Measurements from ENCODE around the gene PAIP2.
"Not testable (repeated sequence)": the region's sequence is repeated elsewhere in the genome, so short reads cannot be mapped to it uniquely, and the experiment has no call there.

The PAIP2 gene

GRCh38 chr5:139378101-139378825 lies 36.6 kb downstream of the PAIP2 start:
- no peak for DNase-seq (ENCODE audit: low read depth in 2 of 2)

- no peak for DNase-seq (ENCODE audit: low read depth in 2 of 2)
Measured at GRCh38 chr5:139378941-139379361, 37.3 kb downstream of the PAIP2 start.

DNA sequence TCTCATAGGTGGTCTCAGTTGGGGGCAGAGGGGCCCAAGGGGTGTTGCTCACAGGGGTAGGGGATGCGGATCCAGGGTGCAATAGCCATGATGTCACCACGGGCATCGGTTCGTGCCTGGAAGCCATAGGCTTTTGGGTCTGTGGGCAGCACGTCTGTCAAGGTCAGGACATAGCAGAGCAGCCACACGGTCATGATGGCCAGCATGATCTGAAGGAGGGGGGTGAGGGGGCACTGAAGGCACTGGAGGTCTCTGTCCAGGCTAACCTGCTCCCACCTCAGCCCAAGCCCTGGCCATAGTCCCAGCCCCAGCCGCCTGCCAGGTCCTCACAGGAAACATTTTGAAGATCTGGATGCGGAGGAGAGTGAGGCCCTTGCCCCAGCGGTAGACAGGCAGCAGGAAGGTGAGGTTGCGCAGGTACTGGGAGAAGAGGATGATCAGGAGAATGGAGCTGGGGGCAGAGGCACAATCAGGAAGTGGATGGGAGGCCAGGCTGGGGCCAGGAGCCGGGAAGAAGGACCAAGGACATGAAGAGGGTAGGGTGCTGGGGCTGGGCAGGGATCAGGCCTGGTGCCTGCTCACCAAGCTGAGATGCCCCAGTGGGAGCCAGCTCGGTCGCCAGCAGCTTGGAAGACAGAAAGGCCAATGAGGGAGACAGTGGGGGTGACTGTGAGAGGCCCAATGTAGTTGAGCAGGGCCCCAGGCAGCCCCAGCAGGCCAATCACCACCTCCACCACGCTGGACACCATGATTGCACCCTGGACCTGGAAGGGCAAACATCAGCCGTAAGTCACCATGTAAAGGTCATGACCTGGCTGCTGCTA lies 38.2 kb downstream of the PAIP2 start:
- no peak for DNase-seq (ENCODE audit: low read depth in 2 of 2)

GRCh38 chr5:139381837-139382761 lies 40.4 kb downstream of the PAIP2 start:
- no peak for DNase-seq (ENCODE audit: low read depth in 2 of 2)

GRCh38 chr5:139382807-139383206 lies 41.2 kb downstream of the PAIP2 start:
- DNase-seq (ENCODE audit: low read depth in 2 of 2) = no peak

GRCh38 chr5:139383275-139383992 lies 41.8 kb downstream of the PAIP2 start, which contains the start of gene SLC23A1:
SLC23A1 (minus strand) TSS chr5:139383297; CDS start chr5:139383253, 44 bp downstream.
- no peak for DNase-seq (ENCODE audit: low read depth in 2 of 2)

DNA sequence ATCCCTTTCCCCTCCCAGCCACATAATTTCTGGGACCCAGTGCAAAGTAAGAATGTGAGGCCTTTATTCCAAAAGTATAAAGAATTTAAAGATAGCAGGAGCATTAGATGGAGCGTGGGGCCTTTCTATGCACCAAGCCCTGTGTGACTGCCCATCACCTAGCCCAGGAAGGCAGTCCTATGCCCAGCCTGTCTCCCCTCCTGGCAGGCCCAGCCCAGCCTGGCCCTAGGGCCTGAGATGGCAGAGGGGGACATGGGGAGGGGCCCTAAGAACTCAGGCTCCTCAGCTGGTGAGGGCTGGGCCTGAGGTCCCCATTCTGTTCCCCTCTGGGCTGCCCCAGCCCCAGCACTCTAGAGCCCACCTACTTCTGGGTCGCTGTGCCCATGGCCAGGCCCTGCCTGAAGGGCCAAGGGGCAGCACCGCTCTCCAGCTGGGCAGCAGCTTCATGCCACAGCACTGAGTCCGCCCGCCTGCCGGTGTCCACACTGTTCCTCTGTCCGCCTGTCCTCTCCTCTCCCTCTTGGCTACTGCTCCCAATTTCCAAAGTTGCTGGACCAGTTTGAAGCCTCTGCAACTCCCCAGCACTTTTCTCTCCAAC lies 42.4 kb downstream of the PAIP2 start:
- DNase-seq (ENCODE audit: low read depth in 2 of 2) = no peak

DNA sequence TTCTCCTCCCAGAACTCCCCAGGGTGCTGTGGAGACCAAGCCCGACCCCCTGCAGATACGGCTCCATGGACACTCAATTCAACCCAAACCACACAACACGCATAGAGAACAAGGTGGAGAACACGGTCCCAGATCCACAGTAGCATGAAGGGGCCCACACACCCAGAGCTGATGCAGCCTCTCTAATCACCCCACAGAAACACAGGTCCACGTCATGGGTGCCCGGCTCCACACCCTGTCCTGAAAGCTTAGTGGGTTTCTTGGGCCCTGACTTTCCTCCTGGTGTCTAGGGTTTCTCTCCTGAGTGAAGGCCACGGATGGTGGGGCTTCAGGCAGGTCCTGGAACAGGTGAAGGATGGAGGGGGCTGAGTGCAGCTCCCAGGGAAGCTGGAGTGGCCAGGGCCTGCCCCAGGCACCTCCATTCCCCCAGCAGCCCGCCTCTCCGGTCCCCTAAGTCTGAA lies 43.0 kb downstream of the PAIP2 start:
- DNase-seq (ENCODE audit: low read depth in 2 of 2) = no peak

- DNase-seq (ENCODE audit: low read depth in 2 of 2) = no peak
Measured at GRCh38 chr5:139385061-139386049, 43.7 kb downstream of the PAIP2 start.

GRCh38 chr5:139386050-139386438 lies 44.4 kb downstream of the PAIP2 start:
- no peak for DNase-seq (ENCODE audit: low read depth in 2 of 2)

GRCh38 chr5:139386956-139387355 lies 45.3 kb downstream of the PAIP2 start:
- DNase-seq (ENCODE audit: low read depth in 2 of 2) = not testable (repeated sequence)

DNA sequence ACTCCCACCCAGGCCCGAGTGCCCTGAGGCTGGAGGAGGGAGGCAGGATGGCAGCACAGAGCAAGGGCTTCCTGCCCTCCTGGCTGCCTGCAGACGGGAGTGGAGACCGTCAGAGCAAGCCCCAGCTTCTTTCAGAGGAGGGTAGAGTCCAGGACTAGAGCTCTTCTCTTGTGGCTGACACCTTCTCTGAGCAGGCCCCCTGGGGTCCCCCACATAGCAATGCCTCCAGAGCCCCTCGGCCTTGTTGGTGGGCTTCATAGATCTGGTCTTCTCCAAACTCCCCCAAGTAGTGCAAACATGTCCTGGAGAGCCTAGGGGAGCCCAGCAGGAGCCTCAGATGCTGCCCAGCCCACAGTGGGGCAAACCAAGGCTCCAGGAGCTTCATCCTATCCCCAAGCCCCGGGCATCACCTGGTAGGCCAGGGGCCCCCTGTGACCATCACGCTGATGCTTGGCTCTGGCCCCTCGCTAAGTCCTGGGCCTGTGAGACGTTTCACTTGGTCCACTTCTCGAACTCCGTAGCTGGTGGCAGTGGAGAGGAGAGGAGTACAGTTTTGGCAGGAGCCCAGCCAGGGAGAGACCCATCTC lies 46.0 kb downstream of the PAIP2 start:
- no peak for DNase-seq (ENCODE audit: low read depth in 2 of 2)

- DNase-seq (ENCODE audit: low read depth in 2 of 2) = no peak
Measured at GRCh38 chr5:139388198-139388821, 46.7 kb downstream of the PAIP2 start.

- DNase-seq (ENCODE audit: low read depth in 2 of 2) = no peak
Measured at GRCh38 chr5:139389701-139390638, 48.3 kb downstream of the PAIP2 start, which contains the start of gene MZB1. MZB1 (minus strand) TSS chr5:139389913; CDS start chr5:139389856, 57 bp downstream.

DNA sequence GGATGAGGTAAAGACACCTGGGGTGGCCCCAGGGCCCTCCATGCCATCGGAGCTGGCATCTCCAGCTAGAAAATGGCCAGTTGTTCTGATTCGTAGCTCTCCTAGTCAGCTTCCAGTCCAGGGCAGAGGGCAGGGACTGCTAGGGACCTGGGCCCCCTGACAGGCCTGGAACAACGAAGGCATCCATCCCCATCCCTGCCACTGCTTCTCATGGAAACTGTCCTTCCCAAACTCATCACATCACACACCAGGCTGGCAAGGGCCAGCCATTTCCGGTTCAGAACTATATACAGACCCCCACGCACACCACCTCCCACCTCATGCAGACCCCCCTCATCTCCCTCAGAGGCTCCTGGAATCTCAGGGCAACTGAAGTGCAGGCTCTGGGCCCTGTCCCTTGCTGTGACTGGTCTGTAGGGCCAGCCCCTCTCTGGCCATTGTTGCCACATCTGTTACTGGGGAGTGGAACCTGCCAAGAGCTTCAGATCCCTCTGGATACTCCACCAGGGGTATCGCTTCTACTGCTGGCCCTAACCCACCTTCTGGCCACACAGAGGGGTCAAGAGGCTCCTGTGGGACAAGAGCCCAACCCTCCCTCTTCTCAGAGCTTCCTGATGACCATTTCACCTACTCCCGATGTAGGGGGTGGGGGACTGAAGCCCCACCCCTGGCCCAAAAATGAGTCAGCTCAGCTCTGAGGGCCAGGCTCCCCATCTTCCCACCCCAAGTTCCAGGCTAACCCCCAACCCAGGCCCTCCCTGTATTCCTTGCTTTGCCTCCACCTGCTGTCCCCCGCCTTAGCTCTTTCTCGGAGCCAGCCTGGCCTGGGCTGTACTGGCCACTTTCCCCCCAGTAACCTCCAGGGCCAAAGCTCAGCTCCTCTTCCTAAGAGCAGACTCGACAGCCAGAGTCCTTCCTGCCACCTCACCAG lies 49.2 kb downstream of the PAIP2 start:
- no peak for DNase-seq (ENCODE audit: low read depth in 2 of 2)

Data from activated CD4-positive, alpha-beta T cell treated with anti-CD3 and anti-CD28 coated beads for 24 hours (primary cell).